IMR-90 (cell line): Measurements from ENCODE around the gene PDGFA. TPM values are rescaled to one million over a fixed set of nuclear protein-coding genes. Genes with fewer than 3 reads are reported as not detected.

ENCODE experiments used
- ATAC-seq: fragments of 200-7000 bp; cut with Tn5 transposase; 2 replicates; pipeline ENCODE4 v1.9.1; 2020; ENCODE audit warnings: low read depth, mild to moderate bottlenecking, moderate library complexity
- BruUV-seq: library from RNA; stranded (reverse); fragments of 400-500 nt; replicated peaks from 2 replicates; lab custom pipeline; 2021; lab: Mats Ljungman, UMichigan
- CTCF ChIA-PET: fragments of 300-600 bp; formaldehyde crosslinking; extraction: SDS; loops from one replicate; lab custom pipeline; 2021; ENCODE audit warnings: antibody characterized with exemption; lab: Yijun Ruan, JAX
- POLR2A ChIA-PET: fragments of 300-600 bp; sonication (Branson Sonifier 250); formaldehyde crosslinking; loops from one replicate; lab custom pipeline; 2022; ENCODE audit warnings: antibody characterized with exemption; ENCODE audit not compliant: unreplicated experiment; lab: Charles Lee
- DNase-seq: peaks from one replicate; pipeline ENCODE4 v3.0.0; 2013
- H2AFZ ChIP-seq: replicated peaks from 2 replicates; pipeline ENCODE3; 2013; ENCODE audit warnings: low read length, mild to moderate bottlenecking; ENCODE audit not compliant: poor library complexity
- H2AK5ac ChIP-seq: 2 replicates; pipeline ENCODE4 v1.6.1; 2013; ENCODE audit warnings: low read depth, low read length, inconsistent platforms
- H2AK9ac ChIP-seq: replicated peaks from 2 replicates; pipeline ENCODE3; 2013; ENCODE audit warnings: mild to moderate bottlenecking, low read depth, low read length, moderate library complexity; ENCODE audit not compliant: poor library complexity
- H2BK120ac ChIP-seq: 2 replicates; pipeline ENCODE4 v1.6.1; 2013; ENCODE audit warnings: low read depth, low read length, inconsistent platforms
- H2BK15ac ChIP-seq: 3 replicates; pipeline ENCODE4 v1.6.1; 2013; ENCODE audit warnings: low read depth, low read length, inconsistent platforms
- H2BK20ac ChIP-seq: 2 replicates; pipeline ENCODE4 v1.6.1; 2013; ENCODE audit warnings: low read depth, mild to moderate bottlenecking, inconsistent platforms, low read length, moderate library complexity
- H2BK5ac ChIP-seq: 2 replicates; pipeline ENCODE4 v1.6.1; 2013; ENCODE audit warnings: mild to moderate bottlenecking, low read depth, low read length, inconsistent platforms; ENCODE audit not compliant: poor library complexity, severe bottlenecking
- H3K14ac ChIP-seq: replicated peaks from 2 replicates; pipeline ENCODE4 v1.6.1; 2013; ENCODE audit warnings: low read depth, low read length, inconsistent platforms
- H3K18ac ChIP-seq: 2 replicates; pipeline ENCODE4 v1.6.1; 2013; ENCODE audit warnings: low read depth, low read length, control low read depth
- H3K23ac ChIP-seq: 2 replicates; pipeline ENCODE4 v1.6.1; 2013; ENCODE audit warnings: low read depth, low read length, inconsistent platforms
- H3K27ac ChIP-seq: 2 replicates; pipeline ENCODE4 v1.5.1; 2013; ENCODE audit warnings: mild to moderate bottlenecking, control low read depth, low read length; ENCODE audit not compliant: insufficient read depth
- H3K27me3 ChIP-seq: 2 replicates; pipeline ENCODE4 v1.6.1; 2013; ENCODE audit warnings: low read length; ENCODE audit not compliant: control insufficient read depth, insufficient read depth
- H3K36me3 ChIP-seq: 2 replicates; pipeline ENCODE4 v1.6.1; 2013; ENCODE audit warnings: low read length, mixed read lengths; ENCODE audit not compliant: control insufficient read depth, insufficient read depth
- H3K4ac ChIP-seq: 2 replicates; pipeline ENCODE4 v1.6.1; 2013; ENCODE audit warnings: low read depth, low read length, inconsistent platforms
- H3K4me1 ChIP-seq: 2 replicates; pipeline ENCODE4 v1.6.1; 2013; ENCODE audit warnings: low read length, mixed read lengths; ENCODE audit not compliant: control insufficient read depth, insufficient read depth
- H3K4me2 ChIP-seq: 2 replicates; pipeline ENCODE4 v1.6.1; 2013; ENCODE audit warnings: low read depth, mild to moderate bottlenecking, control low read depth, low read length, moderate library complexity
- H3K4me3 ChIP-seq: 2 replicates; pipeline ENCODE4 v1.5.1; 2013; ENCODE audit warnings: low read depth, mild to moderate bottlenecking, control low read depth, low read length, moderate library complexity; ENCODE audit not compliant: insufficient read depth
- H3K56ac ChIP-seq: 2 replicates; pipeline ENCODE4 v1.6.1; 2013; ENCODE audit warnings: low read length, inconsistent platforms; ENCODE audit not compliant: insufficient read depth; ENCODE audit errors: extremely low read depth
- H3K79me1 ChIP-seq, 2 experiments: 2 replicates each; pipeline ENCODE4 v1.6.1; 2013; ENCODE audit warnings: low read length in 2 of 2, inconsistent platforms in 1 of 2, low read depth in 1 of 2
- H3K9ac ChIP-seq: 2 replicates; pipeline ENCODE4 v1.6.1; 2013; ENCODE audit warnings: low read depth, low read length, control low read depth
- H3K9me1 ChIP-seq: 2 replicates; pipeline ENCODE4 v1.6.1; 2013; ENCODE audit warnings: low read length, inconsistent platforms; ENCODE audit not compliant: insufficient read depth
- H3K9me3 ChIP-seq: 2 replicates; pipeline ENCODE4 v1.6.1; 2013; ENCODE audit warnings: low read length; ENCODE audit not compliant: control insufficient read depth, insufficient read depth
- H4K20me1 ChIP-seq: 2 replicates; pipeline ENCODE4 v1.6.1; 2013; ENCODE audit warnings: low read length, inconsistent platforms; ENCODE audit not compliant: insufficient read depth
- H4K5ac ChIP-seq: 2 replicates; pipeline ENCODE4 v1.6.1; 2013; ENCODE audit warnings: mild to moderate bottlenecking, low read depth, low read length, control low read depth
- H4K8ac ChIP-seq, 2 experiments: 2 replicates each; pipeline ENCODE4 v1.6.1; 2013; ENCODE audit warnings: low read depth in 2 of 2, low read length in 2 of 2, control low read depth in 1 of 2, inconsistent platforms in 1 of 2
- H4K91ac ChIP-seq: 2 replicates; pipeline ENCODE4 v1.6.1; 2013; ENCODE audit warnings: low read depth, low read length, inconsistent platforms; ENCODE audit not compliant: insufficient read depth
- BHLHE40 ChIP-seq: fragments of 150-350 bp; IDR thresholded peaks from 2 replicates; pipeline ENCODE4 v1.6.1; 2016; ENCODE audit warnings: mild to moderate bottlenecking, low read depth, low read length
- CEBPB ChIP-seq: IDR thresholded peaks from 2 replicates; pipeline ENCODE4 v1.6.1; 2012; ENCODE audit warnings: low read depth, low read length, improper control_type of control experiment
- CHD1 ChIP-seq: IDR thresholded peaks from 2 replicates; pipeline ENCODE4 v1.6.1; 2012; ENCODE audit warnings: low read depth, low read length, improper control_type of control experiment
- MAFK ChIP-seq: IDR thresholded peaks from 2 replicates; pipeline ENCODE4 v1.6.1; 2012; ENCODE audit warnings: low read depth, low read length, improper control_type of control experiment
- MAZ ChIP-seq: IDR thresholded peaks from 2 replicates; pipeline ENCODE4 v1.6.1; 2012; ENCODE audit warnings: low read depth, mild to moderate bottlenecking, low read length, improper control_type of control experiment, moderate library complexity, borderline replicate concordance
- NFE2L2 ChIP-seq: fragments of 150-350 bp; IDR thresholded peaks from 2 replicates; pipeline ENCODE4 v1.6.1; 2016; ENCODE audit warnings: low read depth, mild to moderate bottlenecking, low read length
- POLR2A ChIP-seq: IDR thresholded peaks from 2 replicates; pipeline ENCODE4 v1.6.1; 2012; ENCODE audit warnings: mild to moderate bottlenecking, low read depth, low read length
- RAD21 ChIP-seq: IDR thresholded peaks from 2 replicates; pipeline ENCODE4 v1.6.1; 2012; ENCODE audit warnings: low read length, improper control_type of control experiment
- RCOR1 ChIP-seq: IDR thresholded peaks from 2 replicates; pipeline ENCODE4 v1.6.1; 2012; ENCODE audit warnings: mild to moderate bottlenecking, low read length, improper control_type of control experiment; ENCODE audit not compliant: insufficient replicate concordance
- RFX5 ChIP-seq: IDR thresholded peaks from 2 replicates; pipeline ENCODE4 v1.8.0; 2012; ENCODE audit warnings: low read depth, mild to moderate bottlenecking, low read length, moderate library complexity
- SMC3 ChIP-seq: fragments of 150-350 bp; IDR thresholded peaks from 2 replicates; pipeline ENCODE4 v1.6.1; 2016; ENCODE audit warnings: low read depth, mild to moderate bottlenecking, antibody characterized with exemption, low read length, moderate library complexity
- WGBS, 2 experiments: methylation state at CpG; one replicate each; pipeline versions ENCODE4 v1.1.5 to v1.1.7; 2013; ENCODE audit warnings: missing lambda C conversion rate in 2 of 2; ENCODE audit not compliant: insufficient read length in 1 of 2; ENCODE audit errors: extremely low coverage in 2 of 2; 5-methylcytosine and 5-hydroxymethylcytosine counted together
- dilution Hi-C: fragments of 300-500 bp; cut with HindIII; formaldehyde crosslinking; loops from one replicate; pipeline ENCODE4 v1.14.3; 2018; ENCODE audit warnings: low sequenced_read_pairs; ENCODE audit not compliant: unreplicated experiment
- in situ Hi-C: fragments of 300-500 bp; cut with MboI; formaldehyde crosslinking; loops from 3 replicates; pipeline ENCODE4 v1.14.3; 2019; ENCODE audit warnings: low sequenced_read_pairs, inconsistent platforms, mixed read lengths
- intact Hi-C: fragments of 100-400 bp; cut with micrococcal nuclease; formaldehyde crosslinking; loops from 2 replicates; pipeline ENCODE4 v1.10.0; 2022
- polyA plus RNA-seq, 3 experiments: library from polyadenylated mRNA; depleted of rRNA; stranded (reverse); fragments of >200 nt; gene quantifications; 2 replicates each; pipeline ENCODE4 v1.2.3, GENCODE V29; 2012; ENCODE audit warnings: low replicate concordance in 1 of 3
- total RNA-seq: library from RNA; depleted of rRNA; stranded (reverse); fragments of >200 nt; gene quantifications from 2 replicates; pipeline ENCODE4 v1.2.3, GENCODE V29; 2012
- TF ChIP-seq, protein P1 (sequence below): fragments of 150-350 bp; IDR thresholded peaks from 2 replicates; pipeline ENCODE4 v1.6.1; 2016; ENCODE audit warnings: low read depth, mild to moderate bottlenecking, low read length, moderate library complexity, borderline replicate concordance
- TF ChIP-seq, protein P2 (sequence below): conservative IDR thresholded peaks from 2 replicates; pipeline ENCODE4 v1.5.1; 2012; ENCODE audit warnings: mild to moderate bottlenecking, low read depth, low read length, improper control_type of control experiment

PDGFA gene
- total and polyA plus RNA-seq, 2 of the 4 experiments (the other 2 are of a cell fraction) = 3.3 to 3.8 TPM

DNA sequence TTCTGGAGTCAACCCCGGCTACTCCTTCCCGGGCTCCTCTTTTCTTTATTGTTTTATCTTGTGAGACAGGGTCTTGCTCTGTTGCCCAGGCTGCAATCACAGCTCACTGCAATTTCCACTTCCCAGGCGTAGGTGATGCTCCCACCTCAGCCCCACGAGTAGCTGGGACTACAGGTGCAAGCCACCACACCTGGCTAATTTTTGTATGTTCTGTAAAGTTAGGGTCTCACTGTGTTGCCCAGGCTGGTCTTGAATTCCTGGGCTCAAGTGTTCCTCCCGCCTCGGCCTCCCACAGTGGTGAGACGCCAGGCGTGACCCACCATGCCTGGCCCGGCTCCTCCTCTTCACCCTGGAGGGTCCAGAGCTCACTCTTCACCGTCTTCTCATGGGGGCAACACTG lies 15.3 kb upstream of the PDGFA start:
- Histone ChIP-seq H2AK5ac (no peak overlapping the region), H3K27me3 (peaks cover 26% of the 10 kb centered on the region), H3K79me1 (0 out of 4 replicates have a peak, but pooled peaks cover 0 to 6% of the 10 kb centered on the region in 2 experiments), H3K9me1 (peaks cover 11% of the 10 kb centered on the region), H3K27ac (no peak overlapping the region), H2BK20ac (no peak overlapping the region), H2AK9ac (no peak overlapping the region), H4K5ac (no peak overlapping the region), H3K4me1 (peaks cover 20% of the 10 kb centered on the region), H2BK15ac (no peak overlapping the region), H4K91ac (no peak overlapping the region), H3K36me3 (no peaks in the 10 kb centered on the region), H3K23ac (no peak overlapping the region), H3K14ac (no peak overlapping the region), H3K4me3 (no peak overlapping the region), H4K8ac (no peak overlapping the region), H3K9ac (no peak overlapping the region), H3K18ac (no peak overlapping the region), H4K20me1 (no peaks in the 10 kb centered on the region), H2BK120ac (no peak overlapping the region), H2AFZ (no peak overlapping the region), H3K56ac (no peak overlapping the region), H3K4ac (no peak overlapping the region), H3K4me2 (no peak overlapping the region), H2BK5ac (no peak overlapping the region), H3K9me3 (no peaks in the 10 kb centered on the region)
- 100% methylated on average over 5 of the region's 10 CpGs; no CpG with 5 or more reads in 1 of the 2 experiments for WGBS, 2 experiments
- ChIA-PET CTCF (no interaction called here), POLR2A (no interaction called here)
- DNase-seq (no peak), ATAC-seq (no peak)
- TF ChIP-seq NFE2L2 (no peak), RFX5 (no peak), MAFK (no peak), POLR2A (no peak), BHLHE40 (no peak), RCOR1 (no peak), MAZ (no peak), CEBPB (no peak), CHD1 (no peak), RAD21 (no peak), SMC3 (no peak)
- TF ChIP-seq, protein P1, sequence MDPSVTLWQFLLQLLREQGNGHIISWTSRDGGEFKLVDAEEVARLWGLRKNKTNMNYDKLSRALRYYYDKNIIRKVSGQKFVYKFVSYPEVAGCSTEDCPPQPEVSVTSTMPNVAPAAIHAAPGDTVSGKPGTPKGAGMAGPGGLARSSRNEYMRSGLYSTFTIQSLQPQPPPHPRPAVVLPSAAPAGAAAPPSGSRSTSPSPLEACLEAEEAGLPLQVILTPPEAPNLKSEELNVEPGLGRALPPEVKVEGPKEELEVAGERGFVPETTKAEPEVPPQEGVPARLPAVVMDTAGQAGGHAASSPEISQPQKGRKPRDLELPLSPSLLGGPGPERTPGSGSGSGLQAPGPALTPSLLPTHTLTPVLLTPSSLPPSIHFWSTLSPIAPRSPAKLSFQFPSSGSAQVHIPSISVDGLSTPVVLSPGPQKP = no peak
- TF ChIP-seq, protein P2, sequence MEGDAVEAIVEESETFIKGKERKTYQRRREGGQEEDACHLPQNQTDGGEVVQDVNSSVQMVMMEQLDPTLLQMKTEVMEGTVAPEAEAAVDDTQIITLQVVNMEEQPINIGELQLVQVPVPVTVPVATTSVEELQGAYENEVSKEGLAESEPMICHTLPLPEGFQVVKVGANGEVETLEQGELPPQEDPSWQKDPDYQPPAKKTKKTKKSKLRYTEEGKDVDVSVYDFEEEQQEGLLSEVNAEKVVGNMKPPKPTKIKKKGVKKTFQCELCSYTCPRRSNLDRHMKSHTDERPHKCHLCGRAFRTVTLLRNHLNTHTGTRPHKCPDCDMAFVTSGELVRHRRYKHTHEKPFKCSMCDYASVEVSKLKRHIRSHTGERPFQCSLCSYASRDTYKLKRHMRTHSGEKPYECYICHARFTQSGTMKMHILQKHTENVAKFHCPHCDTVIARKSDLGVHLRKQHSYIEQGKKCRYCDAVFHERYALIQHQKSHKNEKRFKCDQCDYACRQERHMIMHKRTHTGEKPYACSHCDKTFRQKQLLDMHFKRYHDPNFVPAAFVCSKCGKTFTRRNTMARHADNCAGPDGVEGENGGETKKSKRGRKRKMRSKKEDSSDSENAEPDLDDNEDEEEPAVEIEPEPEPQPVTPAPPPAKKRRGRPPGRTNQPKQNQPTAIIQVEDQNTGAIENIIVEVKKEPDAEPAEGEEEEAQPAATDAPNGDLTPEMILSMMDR = no peak
- in situ Hi-C loops = loop anchor here (10.0 kb wide), 1 partner anchor 340 kb away; the partner anchor contains the start of gene GET4
- no TSS peak for BruUV-seq
- dilution Hi-C loops = no loop called here
- intact Hi-C loops = loop anchor here (5.0 kb wide), 1 partner anchor 132 kb away; no protein-coding TSS in a partner anchor
